HG03139 (cell line): Measurements from ENCODE around the gene PPP1R12B.
"Not testable (repeated sequence)": the region's sequence is repeated elsewhere in the genome, so short reads cannot be mapped to it uniquely, and the experiment has no call there.

Source experiments
- ATAC-seq: cut with Tn5 transposase; IDR thresholded peaks from one replicate; pipeline ENCODE4 v1.9.1; 2021; ENCODE audit not compliant: unreplicated experiment

PPP1R12B gene

DNA sequence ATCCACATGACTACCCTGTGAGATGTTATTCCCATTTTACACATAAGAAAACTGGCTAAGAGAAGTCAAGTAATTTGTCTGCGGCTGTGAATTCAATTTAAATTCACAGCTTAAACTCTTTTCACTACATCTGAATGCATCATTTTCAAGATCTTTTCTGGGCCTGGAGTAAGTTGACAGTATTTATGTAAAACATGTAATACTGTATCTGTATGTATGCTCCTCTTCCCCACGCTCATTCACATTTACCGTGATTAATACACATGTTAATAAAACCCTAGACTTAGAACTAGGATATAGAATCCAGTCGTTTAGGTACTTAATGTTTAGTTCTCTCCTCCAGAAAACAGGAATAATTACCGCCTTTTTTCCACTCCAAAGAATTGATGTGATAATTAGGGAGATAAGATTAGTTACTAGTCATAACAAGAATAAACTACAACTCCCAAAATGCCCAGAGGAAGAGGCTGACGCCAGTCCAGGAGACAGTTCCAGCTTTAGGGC lies 442 bp upstream of the PPP1R12B start:
- no peak for ATAC-seq

DNA sequence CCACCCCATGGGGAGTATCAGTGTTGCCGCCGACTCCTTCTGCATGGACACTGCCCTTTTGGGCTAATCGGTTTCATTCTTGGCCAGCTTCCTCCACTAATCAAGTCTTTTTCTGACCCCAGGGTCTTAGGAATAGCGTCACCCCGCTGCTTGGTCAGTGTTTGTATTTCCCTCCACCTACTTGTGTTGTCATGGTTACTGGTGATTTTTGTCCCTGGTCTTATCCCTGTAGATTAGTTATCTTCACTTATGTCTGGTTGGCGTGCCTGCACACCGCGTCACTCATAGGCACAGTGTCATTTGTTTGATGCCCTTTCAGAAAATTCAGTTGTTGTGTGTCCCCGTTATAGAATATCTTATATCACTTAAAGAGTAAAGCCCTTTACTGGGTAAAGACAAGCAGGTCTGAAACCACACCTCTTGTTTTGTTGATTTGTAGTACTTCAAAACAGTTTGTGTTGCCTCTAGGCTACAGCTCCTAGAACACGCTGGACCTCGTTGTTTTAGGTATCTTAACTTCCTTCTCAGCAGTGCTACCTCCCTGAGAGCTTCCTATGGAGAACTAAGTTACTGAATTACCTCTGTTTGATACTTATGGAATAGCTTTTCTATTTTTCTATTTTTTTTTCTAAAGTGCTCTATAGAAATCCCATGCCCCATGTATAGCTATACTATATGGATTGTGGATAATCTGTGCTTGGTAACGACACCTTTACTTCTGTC lies 868 bp downstream of the PPP1R12B start:
- ATAC-seq = no peak

DNA sequence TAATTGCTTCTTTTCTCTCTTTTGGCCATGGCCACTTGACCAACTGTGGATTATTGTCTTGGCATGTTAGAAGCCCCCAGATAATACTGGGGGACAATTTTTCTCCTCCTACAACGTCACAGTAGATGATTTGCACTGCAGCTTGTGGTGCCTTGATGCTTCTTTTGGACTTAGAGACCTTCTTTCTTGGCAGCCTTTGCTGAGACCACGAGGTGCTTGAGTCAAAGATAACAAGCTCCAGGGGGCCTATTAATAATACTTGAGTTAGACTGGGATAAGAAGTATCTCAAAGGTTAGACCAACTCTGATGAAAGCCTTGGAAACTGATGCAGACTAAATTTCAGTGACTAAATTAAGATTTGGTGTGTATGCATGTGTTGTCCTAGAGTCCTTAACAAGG lies 3.2 kb downstream of the PPP1R12B start:
- no peak for ATAC-seq

DNA sequence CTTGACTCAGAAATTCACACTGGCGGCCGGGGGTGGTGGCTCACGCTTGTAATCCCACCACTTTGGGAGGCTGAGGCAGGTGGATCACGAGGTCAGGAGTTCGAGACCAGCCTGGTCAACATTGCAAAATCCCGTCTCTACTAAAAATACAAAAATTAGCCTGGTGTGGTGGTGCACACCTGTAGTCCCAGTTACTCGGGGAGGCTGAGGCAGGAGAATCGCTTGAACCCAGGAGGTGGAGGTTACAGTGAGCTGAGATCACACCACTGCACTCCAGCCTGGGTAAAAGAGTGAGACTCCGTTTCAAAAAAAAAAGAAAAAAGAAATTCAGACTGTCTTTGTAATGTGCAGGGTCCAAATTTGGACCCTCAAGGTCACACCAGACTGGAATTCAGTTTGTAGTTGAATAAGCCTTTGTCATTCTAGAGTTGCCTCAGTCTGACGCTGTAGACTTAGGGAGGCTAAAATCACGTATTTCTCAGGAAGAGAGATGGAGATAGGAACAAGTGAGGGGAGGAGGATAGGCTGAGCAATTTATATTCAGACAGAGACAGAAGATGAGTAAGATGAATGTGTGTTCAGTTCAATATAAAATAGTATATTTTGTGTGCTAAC lies 4.2 kb downstream of the PPP1R12B start:
- not testable (repeated sequence) for ATAC-seq

- no peak for ATAC-seq
Observed at GRCh38 chr1:202355944-202356553, 7.5 kb downstream of the PPP1R12B start.

- ATAC-seq = no peak
Observed at GRCh38 chr1:202357506-202357905, 9.0 kb downstream of the PPP1R12B start.

DNA sequence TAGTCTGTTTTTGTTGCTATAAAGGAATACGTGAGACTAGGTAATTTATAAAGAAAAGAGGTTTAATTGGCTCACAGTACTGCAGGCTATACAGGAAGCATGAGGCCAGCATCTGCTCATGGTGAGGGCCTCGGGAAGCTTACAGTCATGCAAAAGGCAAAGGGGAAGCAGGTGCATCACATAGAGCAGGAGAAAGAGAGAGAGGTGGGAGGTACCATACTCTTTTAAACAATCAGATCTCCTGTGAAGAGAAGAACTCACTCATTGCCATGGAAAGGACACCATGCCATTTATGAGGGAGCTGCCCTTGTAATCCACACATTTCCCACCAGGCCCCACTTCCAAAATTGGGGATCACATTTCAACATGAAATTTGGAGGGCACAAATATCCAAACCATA lies 12.7 kb downstream of the PPP1R12B start:
- no peak for ATAC-seq

GRCh38 chr1:202361701-202362100 lies 13.2 kb downstream of the PPP1R12B start:
- ATAC-seq = no peak

GRCh38 chr1:202362212-202362611 lies 13.7 kb downstream of the PPP1R12B start:
- no peak for ATAC-seq

DNA sequence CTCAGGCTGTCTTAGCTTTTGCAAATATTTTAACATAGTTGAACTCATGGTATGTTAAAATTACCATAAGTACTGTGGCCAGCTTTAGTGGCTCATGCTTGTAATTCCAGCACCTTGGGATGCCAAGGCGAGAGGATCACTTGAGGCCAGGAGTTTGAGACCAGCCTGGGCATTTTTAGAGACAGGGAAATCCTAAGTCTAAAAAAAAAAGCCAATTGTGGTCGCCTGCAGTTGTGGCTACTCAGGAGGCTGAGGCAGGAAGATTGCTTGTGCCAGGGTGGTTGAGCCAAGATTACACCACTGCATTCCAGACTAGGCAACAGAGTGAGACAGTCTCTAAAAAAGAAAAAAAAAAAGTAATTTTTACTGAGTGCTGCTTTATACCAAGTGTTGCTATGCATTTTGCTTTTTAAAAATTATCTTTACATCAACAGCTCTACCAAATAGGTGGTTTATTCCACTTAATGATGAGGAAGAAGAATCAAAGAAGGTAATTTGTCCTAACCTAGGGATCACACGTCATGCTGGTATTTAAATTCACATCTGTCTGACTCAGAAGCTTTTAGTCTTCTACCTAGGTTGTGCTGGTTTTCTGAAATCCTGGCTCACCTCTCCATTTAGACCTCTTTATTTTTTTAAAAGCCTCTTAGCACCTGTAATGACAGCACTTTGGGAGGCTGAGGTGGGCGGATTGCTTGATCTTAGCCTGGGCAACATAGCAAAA lies 16.8 kb downstream of the PPP1R12B start:
- ATAC-seq = no peak

- ATAC-seq = no peak
Observed at GRCh38 chr1:202367271-202367670, 18.8 kb downstream of the PPP1R12B start.

DNA sequence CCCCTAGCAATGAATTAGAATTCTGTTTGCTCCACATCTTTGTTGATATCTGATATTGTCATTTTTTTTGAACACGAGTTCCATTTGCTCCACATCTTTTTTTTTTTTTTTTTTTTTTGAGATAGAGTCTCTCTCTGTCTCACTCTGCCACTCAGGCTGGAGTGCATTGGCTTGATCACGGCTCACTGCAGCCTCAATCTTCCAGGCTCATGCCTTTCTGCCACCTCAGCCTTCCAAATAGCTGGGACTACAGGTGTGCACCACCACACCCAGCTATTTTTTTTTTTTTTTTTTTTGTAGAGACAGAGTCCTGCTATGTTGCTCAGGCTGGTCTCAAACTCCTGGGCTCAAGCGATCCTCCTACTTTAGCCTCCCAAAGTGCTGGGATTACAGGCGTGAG lies 22.4 kb downstream of the PPP1R12B start:
- ATAC-seq = not testable (repeated sequence)

DNA sequence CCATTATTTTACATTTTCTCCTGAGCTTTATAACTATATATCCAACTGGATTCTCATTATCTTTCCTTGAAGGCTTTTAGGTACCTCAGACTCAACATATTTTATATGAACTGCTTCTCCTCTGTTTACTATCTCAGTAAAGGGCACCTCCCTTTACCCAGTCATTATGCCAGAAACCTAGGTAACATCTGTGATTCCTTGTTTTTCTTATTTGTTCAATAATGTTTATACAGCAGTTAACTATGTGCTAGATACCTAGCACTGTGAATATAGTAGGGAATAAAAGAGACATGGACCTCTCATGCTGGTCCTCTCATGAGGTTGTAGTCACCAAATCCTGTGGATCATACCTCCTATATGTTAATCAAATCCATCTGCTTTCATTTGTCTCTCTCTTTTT lies 25.6 kb downstream of the PPP1R12B start:
- ATAC-seq = no peak

DNA sequence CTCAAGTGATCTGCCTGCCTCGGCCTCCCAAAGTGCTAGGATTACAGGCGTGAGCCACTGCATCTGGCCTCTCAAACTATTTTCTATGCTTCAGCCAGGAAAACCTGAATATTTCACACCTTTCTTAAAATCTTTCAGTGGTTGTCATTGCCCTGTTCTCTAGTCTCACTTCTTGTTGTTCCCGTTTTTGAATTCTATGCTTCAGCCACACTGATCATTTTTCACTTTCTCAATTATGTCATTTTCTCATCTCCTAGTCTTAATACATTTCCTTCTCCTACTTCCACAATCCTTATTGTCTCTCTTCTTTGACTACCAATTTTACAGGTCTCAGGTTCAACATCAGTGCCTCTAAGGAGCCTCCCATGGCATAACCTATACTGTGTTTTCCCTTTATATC lies 26.7 kb downstream of the PPP1R12B start:
- ATAC-seq = not testable (repeated sequence)

DNA sequence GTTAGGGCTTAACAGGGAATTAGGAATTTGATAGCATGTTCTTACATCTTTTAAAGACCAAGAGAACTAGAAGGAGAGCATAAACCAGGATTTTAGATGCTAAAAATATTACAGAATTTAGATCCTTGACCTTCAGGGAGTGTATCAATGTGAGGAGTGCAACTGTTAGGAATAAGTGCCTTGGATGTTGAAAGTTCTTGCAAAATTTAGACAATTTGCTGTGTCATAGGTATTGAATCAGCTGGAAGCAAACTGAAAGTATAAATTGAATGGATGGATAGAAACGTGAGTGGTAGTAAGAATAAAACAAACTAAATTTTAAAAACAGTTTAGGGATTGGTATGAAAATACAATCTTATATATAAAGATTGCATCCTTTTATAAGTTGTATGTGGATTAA lies 27.7 kb downstream of the PPP1R12B start:
- ATAC-seq = no peak

DNA sequence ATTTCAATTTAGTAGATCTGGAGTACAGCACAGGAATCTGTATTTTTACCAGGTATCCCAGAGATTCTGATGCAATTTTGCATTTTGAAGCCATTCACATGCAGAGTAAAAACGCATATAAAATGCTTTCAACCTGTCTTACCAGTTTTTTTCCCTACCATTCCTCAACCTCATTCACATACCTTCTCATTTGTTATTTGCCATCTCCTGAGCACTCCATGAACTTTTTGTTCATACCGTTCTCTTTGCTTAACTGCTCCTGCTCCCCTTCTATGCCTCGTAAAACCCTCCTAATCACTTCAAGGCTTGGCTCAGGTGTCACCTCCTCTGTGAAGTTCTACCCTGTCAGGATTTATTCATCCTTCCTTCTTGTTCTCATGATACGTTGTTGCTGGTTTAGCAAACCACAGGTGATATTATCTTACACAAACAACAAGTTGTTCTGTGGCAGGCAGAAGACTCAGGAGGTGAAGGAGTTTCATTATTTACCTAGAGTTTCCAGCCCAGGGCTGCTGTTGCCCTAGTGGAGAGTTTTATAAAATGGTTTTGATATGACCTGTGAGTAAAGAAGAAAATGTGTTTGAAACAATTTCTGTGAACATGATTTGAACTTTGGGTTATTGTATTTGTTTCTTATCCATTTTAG lies 31.5 kb downstream of the PPP1R12B start:
- not testable (repeated sequence) for ATAC-seq

DNA sequence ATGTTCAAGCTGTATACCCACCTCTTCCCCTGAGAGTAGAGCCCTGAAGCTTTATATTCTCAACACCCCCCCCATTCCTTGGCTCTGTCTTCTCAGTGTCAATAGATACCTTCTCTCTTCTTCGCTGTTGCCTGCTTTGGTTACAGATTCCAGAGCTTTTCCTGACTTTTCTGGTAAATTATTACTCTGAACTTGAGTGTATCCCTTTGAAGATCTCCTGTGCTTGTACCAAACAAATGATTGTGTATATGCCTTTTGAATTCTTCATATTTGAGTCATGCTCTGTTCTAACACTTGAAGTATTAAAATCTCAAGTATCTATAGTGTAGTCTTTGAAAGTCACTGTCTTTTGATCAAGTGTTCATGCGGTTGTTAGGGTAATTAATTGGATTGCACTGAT lies 32.0 kb downstream of the PPP1R12B start:
- not testable (repeated sequence) for ATAC-seq

GRCh38 chr1:202381867-202382266 lies 33.4 kb downstream of the PPP1R12B start:
- ATAC-seq = not testable (repeated sequence)

DNA sequence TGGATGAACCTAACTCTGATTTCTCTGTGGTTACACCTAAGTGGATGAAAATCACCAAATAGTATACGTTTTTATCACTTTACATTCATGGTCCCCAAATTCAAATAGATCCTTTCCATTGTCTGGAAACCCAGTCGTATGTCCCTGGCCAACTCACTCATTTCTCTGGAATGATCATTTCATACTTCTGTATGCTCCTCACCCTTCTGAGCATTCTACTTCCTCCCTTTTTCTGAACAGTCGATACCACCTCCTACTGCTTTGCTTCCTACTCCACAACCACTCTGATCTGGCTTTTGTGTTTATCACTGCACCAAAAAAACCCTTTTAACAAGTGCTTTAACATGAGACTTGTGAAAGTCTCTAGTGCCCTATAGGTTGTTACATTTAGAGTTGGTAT lies 47.3 kb downstream of the PPP1R12B start:
- ATAC-seq = not testable (repeated sequence)

- no peak for ATAC-seq
Observed at GRCh38 chr1:202397256-202397655, 48.8 kb downstream of the PPP1R12B start.

GRCh38 chr1:202398439-202398838 lies 49.9 kb downstream of the PPP1R12B start:
- not testable (repeated sequence) for ATAC-seq
